ENCODE results near the gene TNFSF11.

The TNFSF11 gene

DNA sequence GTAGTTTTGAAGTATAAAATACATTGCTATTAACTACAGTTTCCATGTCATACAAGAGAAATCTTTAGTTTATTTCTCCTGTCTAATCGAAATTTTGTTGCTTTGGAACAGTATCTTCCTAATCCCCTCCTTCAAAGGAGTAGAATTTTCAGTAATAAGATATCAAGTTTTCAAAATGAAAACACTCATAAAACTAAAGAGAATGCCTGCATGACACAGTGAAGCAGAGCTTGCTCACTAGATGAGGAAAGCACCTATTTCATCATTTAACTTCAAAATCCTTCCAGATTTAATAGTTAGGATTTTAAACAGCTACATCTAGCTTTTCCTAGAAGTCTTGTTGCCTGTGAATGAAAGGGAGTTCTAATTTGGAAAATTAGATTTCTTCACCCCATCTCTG, 80.8 kb downstream of the TNFSF11 start:
- Histone ChIP-seq H3K27ac (ENCODE audit: low read depth, low read length) (no peak overlapping the region), H3K36me3 (ENCODE audit: control insufficient read depth, low read length) (no peaks in the 10 kb centered on the region), H3K79me2 (ENCODE audit: control insufficient read depth, low read length) (no peaks in the 10 kb centered on the region), H3K9me3 (ENCODE audit: control insufficient read depth, insufficient read depth, low read length) (no peaks in the 10 kb centered on the region), H3K4me3 (ENCODE audit: low read length) (no peak overlapping the region), H3F3A (ENCODE audit: control insufficient read depth, insufficient read depth) (no peaks in the 10 kb centered on the region), H4K20me1 (ENCODE audit: control insufficient read depth, insufficient read depth, low read depth, low read length) (no peaks in the 10 kb centered on the region), H3K27me3 (ENCODE audit: control insufficient read depth, low read length) (no peaks in the 10 kb centered on the region; the same call in 1 of the 2 replicates), H3K9me2 (replicated peaks; ENCODE audit: control insufficient read depth, low read length) (no peaks in the 10 kb centered on the region), H3K4me1 (ENCODE audit: control insufficient read depth, low read length) (no peaks in the 10 kb centered on the region), H3K4me2 (ENCODE audit: low read length) (no peak overlapping the region)
- TF ChIP-seq CTCF (IDR thresholded peaks at IDR 0.05; ENCODE audit: low read depth, low read length, poor library complexity, severe bottlenecking) = no peak
- no peak for TF ChIP-seq EZH2phosphoT487 (IDR thresholded peaks at IDR 0.05; ENCODE audit: borderline replicate concordance, low read length)

- H3K4me1 ChIP-seq (ENCODE audit: control insufficient read depth, low read length) = no peaks in the 10 kb centered on the region
- H3K79me2 ChIP-seq (ENCODE audit: control insufficient read depth, low read length) = no peaks in the 10 kb centered on the region
- H3F3A ChIP-seq (ENCODE audit: control insufficient read depth, insufficient read depth) = no peaks in the 10 kb centered on the region
- H3K9me3 ChIP-seq (ENCODE audit: control insufficient read depth, insufficient read depth, low read length) = no peaks in the 10 kb centered on the region
- H3K36me3 ChIP-seq (ENCODE audit: control insufficient read depth, low read length) = no peaks in the 10 kb centered on the region
- TF ChIP-seq CTCF (IDR thresholded peaks at IDR 0.05; ENCODE audit: low read depth, low read length, poor library complexity, severe bottlenecking) (no peak), EZH2phosphoT487 (IDR thresholded peaks at IDR 0.05; ENCODE audit: borderline replicate concordance, low read length) (no peak)
- no peak overlapping the region for H3K4me2 ChIP-seq (ENCODE audit: low read length)
- H3K4me3 ChIP-seq (ENCODE audit: low read length) = no peak overlapping the region
- H3K27me3 ChIP-seq (ENCODE audit: control insufficient read depth, low read length) = no peaks in the 10 kb centered on the region; the same call in 1 of the 2 replicates
- H4K20me1 ChIP-seq (ENCODE audit: control insufficient read depth, insufficient read depth, low read depth, low read length) = 0 out of 2 replicates have a peak, but pooled peaks cover 2% of the 10 kb centered on the region
- no peak overlapping the region for H3K27ac ChIP-seq (ENCODE audit: low read depth, low read length)
- no peaks in the 10 kb centered on the region for H3K9me2 ChIP-seq (replicated peaks; ENCODE audit: control insufficient read depth, low read length)
These were observed 82.2 kb downstream of the TNFSF11 start for GRCh38 chr13:42656161-42656560.

DNA sequence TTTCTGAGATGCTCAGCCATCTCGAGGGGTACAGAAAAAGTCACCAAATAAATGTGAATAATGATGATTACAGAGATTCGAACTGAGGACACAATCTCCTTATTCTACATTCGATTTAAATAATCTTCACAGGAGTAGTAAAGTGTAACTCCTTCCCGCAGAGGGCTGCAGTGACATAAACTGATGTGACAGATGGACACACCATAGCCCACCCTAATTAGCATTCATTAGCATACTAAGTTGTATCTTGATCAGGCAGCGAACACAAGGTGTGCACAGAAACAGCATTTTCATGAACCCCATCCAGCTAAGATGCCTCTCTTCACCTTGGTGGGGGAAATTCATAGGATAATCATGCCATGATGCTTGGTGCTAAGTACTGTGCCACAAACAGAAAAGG, 83.0 kb downstream of the TNFSF11 start:
- TF ChIP-seq CTCF (IDR thresholded peaks at IDR 0.05; ENCODE audit: low read depth, low read length, poor library complexity, severe bottlenecking) (no peak), EZH2phosphoT487 (IDR thresholded peaks at IDR 0.05; ENCODE audit: borderline replicate concordance, low read length) (no peak)
- H3F3A ChIP-seq (ENCODE audit: control insufficient read depth, insufficient read depth) = no peaks in the 10 kb centered on the region
- no peak overlapping the region for H3K4me2 ChIP-seq (ENCODE audit: low read length)
- H3K4me1 ChIP-seq (ENCODE audit: control insufficient read depth, low read length) = no peaks in the 10 kb centered on the region
- no peaks in the 10 kb centered on the region for H3K9me2 ChIP-seq (replicated peaks; ENCODE audit: control insufficient read depth, low read length)
- H3K79me2 ChIP-seq (ENCODE audit: control insufficient read depth, low read length) = no peaks in the 10 kb centered on the region
- no peaks in the 10 kb centered on the region; the same call in 1 of the 2 replicates for H3K27me3 ChIP-seq (ENCODE audit: control insufficient read depth, low read length)
- no peaks in the 10 kb centered on the region for H3K36me3 ChIP-seq (ENCODE audit: control insufficient read depth, low read length)
- no peak overlapping the region for H3K27ac ChIP-seq (ENCODE audit: low read depth, low read length)
- 0 out of 2 replicates have a peak, but pooled peaks cover 3% of the 10 kb centered on the region for H4K20me1 ChIP-seq (ENCODE audit: control insufficient read depth, insufficient read depth, low read depth, low read length)
- H3K9me3 ChIP-seq (ENCODE audit: control insufficient read depth, insufficient read depth, low read length) = no peaks in the 10 kb centered on the region
- H3K4me3 ChIP-seq (ENCODE audit: low read length) = no peak overlapping the region

Data from DOHH2 (cell line).